Measurements from ENCODE around the gene CLSTN3. TPM values are rescaled to one million over a fixed set of nuclear protein-coding genes. Genes with fewer than 3 reads are reported as not detected.

CLSTN3 gene
- total and polyA plus RNA-seq, 7 experiments from 2014 or later: 1.1 to 76.3 (median 25.5) TPM

- no peaks in the 10 kb centered on the region for H3K27me3 ChIP-seq (ENCODE audit: control insufficient read depth in 2 of 2, insufficient read depth in 2 of 2, low read length in 2 of 2)
- Mint-ChIP-seq H3K27me3 (no peaks in the 10 kb centered on the region), H3K4me3 (peak overlapping the region in 4 of 10 donors; percentile 35 to 81 (median 61)), H3K27ac (peak overlapping the region in 1 of 9 donors; percentile 29), H3K9me3 (no peaks in the 10 kb centered on the region), H3K36me3 (no peaks in the 10 kb centered on the region), H3K4me1 (peaks cover 0 to 14% (median 9%) of the 10 kb centered on the region in 7 donors)
- ChIA-PET POLR2A (interaction anchor here (1.0 to 1.2 kb wide), 2 partner anchors 17 to 146 kb away, joined by 3 to 4 read pairs; no protein-coding TSS in a partner anchor), CTCF (interaction anchor here (0.9 to 1.3 kb wide), 3 partner anchors 18 to 164 kb away, joined by 3 to 7 read pairs (median 4); partner anchors contain the start of gene C1RL)
- DNase-seq (no peak), ATAC-seq (no peak)
- intact Hi-C loops (cut with micrococcal nuclease): loop anchor here in 1 of 2 donors (5.0 kb wide), 2 partner anchors 119 to 224 kb away; partner anchors contain the start of genes EMG1, PHB2 and TPI1
- H3K36me3 ChIP-seq (ENCODE audit: control insufficient read depth in 2 of 3, insufficient read depth in 3 of 3, low read length in 3 of 3): no peaks in the 10 kb centered on the region
- no peaks in the 10 kb centered on the region for H3K9me3 ChIP-seq (ENCODE audit: control insufficient read depth in 2 of 3, low read length in 3 of 3)
- no peak overlapping the region for H3K27ac ChIP-seq (ENCODE audit: low read depth, low read length)
- H3K4me1 ChIP-seq (ENCODE audit: control insufficient read depth in 2 of 2, insufficient read depth in 2 of 2, low read length in 2 of 2): peaks cover 7 to 8% of the 10 kb centered on the region in 2 donors
- H3K4me3 ChIP-seq (ENCODE audit: low read length): no peak overlapping the region
These were observed 39.0 kb upstream of the CLSTN3 start for GRCh38 chr12:7091171-7091570.

- no peaks in the 10 kb centered on the region for H3K9me3 ChIP-seq (ENCODE audit: control insufficient read depth in 2 of 3, low read length in 3 of 3)
- Mint-ChIP-seq H3K27ac (peak overlapping the region in 8 of 9 donors; percentile 65 to 94 (median 78)), H3K4me1 (peaks cover 0 to 14% (median 9%) of the 10 kb centered on the region in 7 donors), H3K9me3 (no peaks in the 10 kb centered on the region), H3K4me3 (peak overlapping the region; percentile 76 to 91 (median 86)), H3K27me3 (no peaks in the 10 kb centered on the region), H3K36me3 (peaks cover 0 to 2% (median 0%) of the 10 kb centered on the region in 5 donors)
- intact Hi-C loops (cut with micrococcal nuclease): loop anchor here (1.0 to 5.0 kb wide), 9 partner anchors 17 to 224 kb away; partner anchors contain the start of genes C12orf57 (in 2 of the 2), LPCAT3 (in 2 of the 2), C1RL (in 1 of the 2) and EMG1 (in 1 of the 2)
- ATAC-seq: no peak
- ChIA-PET POLR2A (interaction anchor here (0.5 to 1.2 kb wide), 4 partner anchors 16 to 1035 kb away, joined by 3 to 4 read pairs (median 3); no protein-coding TSS in a partner anchor), CTCF (interaction anchor here (0.9 to 1.4 kb wide), 4 partner anchors 17 to 165 kb away, joined by 3 to 7 read pairs (median 4); partner anchors contain the start of gene C1RL)
- DNase-seq: no peak
- peak overlapping the region; percentile 44 for H3K27ac ChIP-seq (ENCODE audit: low read depth, low read length)
- peak overlapping the region; percentile 66 for H3K4me3 ChIP-seq (ENCODE audit: low read length)
- no peaks in the 10 kb centered on the region for H3K36me3 ChIP-seq (ENCODE audit: control insufficient read depth in 2 of 3, insufficient read depth in 3 of 3, low read length in 3 of 3)
- H3K27me3 ChIP-seq (ENCODE audit: control insufficient read depth in 2 of 2, insufficient read depth in 2 of 2, low read length in 2 of 2): no peaks in the 10 kb centered on the region
- peaks cover 7 to 8% of the 10 kb centered on the region in 2 donors for H3K4me1 ChIP-seq (ENCODE audit: control insufficient read depth in 2 of 2, insufficient read depth in 2 of 2, low read length in 2 of 2)
These were observed 38.4 kb upstream of the CLSTN3 start for GRCh38 chr12:7091660-7092228.

GRCh38 chr12:7092229-7092985, 37.8 kb upstream of the CLSTN3 start, which contains the start of gene C1R:
Gene C1R, minus strand, starts transcription at chr12:7092445. Its CDS starts 57 bp downstream, at chr12:7092388.
- Histone ChIP-seq H3K4me1 (ENCODE audit: control insufficient read depth in 2 of 2, insufficient read depth in 2 of 2, low read length in 2 of 2) (peaks cover 7 to 8% of the 10 kb centered on the region in 2 donors), H3K4me3 (ENCODE audit: low read length) (peak within 1 kb of the TSS; percentile 66), H3K27me3 (ENCODE audit: control insufficient read depth in 2 of 2, insufficient read depth in 2 of 2, low read length in 2 of 2) (no peaks in the 10 kb centered on the region), H3K9me3 (ENCODE audit: control insufficient read depth in 2 of 3, low read length in 3 of 3) (no peaks in the 10 kb centered on the region), H3K27ac (ENCODE audit: low read depth, low read length) (peak within 1 kb of the TSS; percentile 44), H3K36me3 (ENCODE audit: control insufficient read depth in 2 of 3, insufficient read depth in 3 of 3, low read length in 3 of 3) (no peaks in the 10 kb centered on the region)
- peaks cover 0 to 14% (median 9%) of the 10 kb centered on the region in 7 donors for H3K4me1 Mint-ChIP-seq
- ChIA-PET POLR2A (interaction anchor here (0.5 to 0.9 kb wide), 3 partner anchors 11 to 1035 kb away, joined by 3 read pairs; no protein-coding TSS in a partner anchor), CTCF (interaction anchor here (0.7 to 2.1 kb wide), 8 partner anchors 16 to 788 kb away, joined by 3 to 14 read pairs (median 4); partner anchors contain the start of gene C1RL)
- ATAC-seq (peak; percentile 81), DNase-seq (peak; percentile 46 to 71 (median 64))
- no peaks in the 10 kb centered on the region for H3K27me3 Mint-ChIP-seq
- peak within 1 kb of the TSS; percentile 76 to 91 (median 86) for H3K4me3 Mint-ChIP-seq
- intact Hi-C loops (cut with micrococcal nuclease): loop anchor here (1.0 to 5.0 kb wide), 9 partner anchors 16 to 225 kb away; partner anchors contain the start of genes C12orf57 (in 2 of the 2), LPCAT3 (in 2 of the 2), C1RL (in 1 of the 2) and EMG1 (in 1 of the 2)
- H3K9me3 Mint-ChIP-seq: no peaks in the 10 kb centered on the region
- peak within 1 kb of the TSS in 8 of 9 donors; percentile 65 to 94 (median 78) for H3K27ac Mint-ChIP-seq
- peaks cover 0 to 2% (median 0%) of the 10 kb centered on the region in 5 donors for H3K36me3 Mint-ChIP-seq

- intact Hi-C loops (cut with micrococcal nuclease): loop anchor here (1.0 to 5.0 kb wide), 9 partner anchors 15 to 226 kb away; partner anchors contain the start of genes C12orf57 (in 2 of the 2), LPCAT3 (in 2 of the 2), C1RL (in 1 of the 2) and EMG1 (in 1 of the 2)
- Histone ChIP-seq H3K27ac (ENCODE audit: low read depth, low read length) (no peak overlapping the region), H3K27me3 (ENCODE audit: control insufficient read depth in 2 of 2, insufficient read depth in 2 of 2, low read length in 2 of 2) (no peaks in the 10 kb centered on the region), H3K9me3 (ENCODE audit: control insufficient read depth in 2 of 3, low read length in 3 of 3) (no peaks in the 10 kb centered on the region), H3K4me3 (ENCODE audit: low read length) (no peak overlapping the region), H3K4me1 (ENCODE audit: control insufficient read depth in 2 of 2, insufficient read depth in 2 of 2, low read length in 2 of 2) (peaks cover 7 to 8% of the 10 kb centered on the region in 2 donors), H3K36me3 (ENCODE audit: control insufficient read depth in 2 of 3, insufficient read depth in 3 of 3, low read length in 3 of 3) (no peaks in the 10 kb centered on the region)
- H3K4me1 Mint-ChIP-seq: peaks cover 0 to 14% (median 9%) of the 10 kb centered on the region in 7 donors
- ATAC-seq (no peak), DNase-seq (no peak)
- no peaks in the 10 kb centered on the region for H3K9me3 Mint-ChIP-seq
- CTCF ChIA-PET: interaction anchor here (0.7 to 2.1 kb wide), 6 partner anchors 15 to 787 kb away, joined by 3 to 14 read pairs (median 4); partner anchors contain the start of gene C1RL
- H3K4me3 Mint-ChIP-seq: peak overlapping the region in 5 of 10 donors; percentile 76 to 90 (median 86)
- no peaks in the 10 kb centered on the region for H3K27me3 Mint-ChIP-seq
- peaks cover 0 to 2% (median 0%) of the 10 kb centered on the region in 5 donors for H3K36me3 Mint-ChIP-seq
- POLR2A ChIA-PET: interaction anchor here (0.9 kb wide), 1 partner anchor 10 kb away, joined by 3 read pairs; no protein-coding TSS in a partner anchor
- peak overlapping the region in 2 of 9 donors; percentile 74 to 81 for H3K27ac Mint-ChIP-seq
These were observed 37.1 kb upstream of the CLSTN3 start for GRCh38 chr12:7092986-7093460.

- intact Hi-C loops (cut with micrococcal nuclease): loop anchor here in 1 of 2 donors (5.0 kb wide), 2 partner anchors 121 to 226 kb away; partner anchors contain the start of genes EMG1, PHB2 and TPI1
- peaks cover 0 to 4% (median 0%) of the 10 kb centered on the region in 3 experiments for H3K36me3 ChIP-seq (ENCODE audit: control insufficient read depth in 2 of 3, insufficient read depth in 3 of 3, low read length in 3 of 3)
- Mint-ChIP-seq H3K4me3 (no peak overlapping the region), H3K36me3 (peaks cover 0 to 6% (median 3%) of the 10 kb centered on the region in 5 donors), H3K27me3 (no peaks in the 10 kb centered on the region), H3K4me1 (peaks cover 0 to 14% (median 9%) of the 10 kb centered on the region in 7 donors), H3K9me3 (no peaks in the 10 kb centered on the region), H3K27ac (no peak overlapping the region)
- no peak overlapping the region for H3K27ac ChIP-seq (ENCODE audit: low read depth, low read length)
- ATAC-seq (no peak), DNase-seq (no peak)
- no peaks in the 10 kb centered on the region for H3K9me3 ChIP-seq (ENCODE audit: control insufficient read depth in 2 of 3, low read length in 3 of 3)
- H3K27me3 ChIP-seq (ENCODE audit: control insufficient read depth in 2 of 2, insufficient read depth in 2 of 2, low read length in 2 of 2): no peaks in the 10 kb centered on the region
- ChIA-PET CTCF (interaction anchor here (0.7 to 2.1 kb wide), 7 partner anchors 15 to 225 kb away, joined by 3 to 14 read pairs (median 4); partner anchors contain the start of genes C1RL and LPCAT3), POLR2A (interaction anchor here (0.9 kb wide), 1 partner anchor 9 kb away, joined by 3 read pairs; no protein-coding TSS in a partner anchor)
- H3K4me1 ChIP-seq (ENCODE audit: control insufficient read depth in 2 of 2, insufficient read depth in 2 of 2, low read length in 2 of 2): peaks cover 7 to 8% of the 10 kb centered on the region in 2 donors
- H3K4me3 ChIP-seq (ENCODE audit: low read length): no peak overlapping the region
These were observed 36.7 kb upstream of the CLSTN3 start for GRCh38 chr12:7093486-7093885.

All from naive thymus-derived CD4-positive, alpha-beta T cell (primary cell).